HCT116 (cell line): Measurements from ENCODE around the gene TEF. TPM values are rescaled to one million over a fixed set of nuclear protein-coding genes. Genes with fewer than 3 reads are reported as not detected.

ENCODE experiments used
- ATAC-seq: fragments of 200-7000 bp; cut with Tn5 transposase; 2 replicates; pipeline ENCODE4 v1.9.1; 2020; ENCODE audit warnings: mild to moderate bottlenecking, moderate library complexity
- BruUV-seq: library from RNA; stranded (reverse); fragments of 400-500 nt; replicated peaks from 2 replicates; lab custom pipeline; 2021; lab: Mats Ljungman, UMichigan
- CTCF ChIA-PET: fragments of 300-600 bp; sonication (Branson Sonifier 250); formaldehyde crosslinking; loops from one replicate; lab custom pipeline; 2021; ENCODE audit warnings: antibody characterized with exemption; lab: Charles Lee
- POLR2A ChIA-PET: fragments of 300-600, 350-600 bp; sonication (Branson Sonifier 250); formaldehyde crosslinking; loops from one replicate; lab custom pipeline; 2021; ENCODE audit warnings: antibody characterized with exemption; lab: Charles Lee
- RAD21 ChIA-PET, 2 experiments: fragments of 300-600 bp; sonication (Branson Sonifier 250); formaldehyde crosslinking; loops; one replicate each; lab custom pipeline; 2023; ENCODE audit warnings: low total read pairs in 2 of 2; ENCODE audit not compliant: uncharacterized antibody in 2 of 2, unreplicated experiment in 2 of 2, low non-redundant PET in 1 of 2; lab: Charles Lee
- DNase-seq: peaks from one replicate; pipeline ENCODE4 v3.0.0-alpha.2; 2010; ENCODE audit warnings: low read depth, low spot score
- H2AFZ ChIP-seq: fragments of 200-600 bp; shearing (Covaris generic), sonication (generic); 2 replicates; pipeline ENCODE4 v1.6.1; 2017; ENCODE audit warnings: low read depth, mixed run types, mixed read lengths, antibody characterized with exemption, low read length; ENCODE audit not compliant: poor library complexity, severe bottlenecking
- H3K27ac ChIP-seq: 2 replicates; pipeline ENCODE4 v1.5.1; 2012; ENCODE audit warnings: low read depth, low read length
- H3K27me3 ChIP-seq: fragments of 200-600 bp; sonication (generic); 2 replicates; pipeline ENCODE4 v1.6.1; 2016; ENCODE audit warnings: mixed run types, low read length, mixed read lengths; ENCODE audit not compliant: insufficient read depth
- H3K36me3 ChIP-seq, 2 experiments: fragments of 200-500 bp in 1 of 2; fragments of 200-600 bp in 1 of 2; sonication (Bioruptor generic) in 1 of 2; sonication (generic) in 1 of 2; 2 replicates each; pipeline versions ENCODE4 v1.5.1 to v1.6.1; 2014 to 2016; ENCODE audit warnings: low read length in 2 of 2, inconsistent platforms in 1 of 2, mixed read lengths in 1 of 2, mixed run types in 1 of 2; ENCODE audit not compliant: insufficient read depth in 2 of 2, control insufficient read depth in 1 of 2
- H3K4me1 ChIP-seq, 2 experiments: fragments of 200-600 bp in 1 of 2; sonication (generic) in 1 of 2; 2 replicates each; pipeline versions ENCODE4 v1.5.1 to v1.6.1; 2012 to 2017; ENCODE audit warnings: low read length in 2 of 2, inconsistent platforms in 1 of 2, mild to moderate bottlenecking in 1 of 2, mixed read lengths in 1 of 2, mixed run types in 1 of 2, moderate library complexity in 1 of 2; ENCODE audit not compliant: insufficient read depth in 2 of 2, control insufficient read depth in 1 of 2
- H3K4me2 ChIP-seq: fragments of 200-600 bp; sonication (generic); 2 replicates; pipeline ENCODE4 v1.6.1; 2017; ENCODE audit warnings: mixed run types, low read length, mixed read lengths
- H3K4me3 ChIP-seq, 2 experiments: fragments of 200-600 bp in 1 of 2; sonication (generic) in 1 of 2; replicated peaks in 1 of 2; 2 replicates each; pipeline ENCODE4 v1.5.1; 2011 to 2016; ENCODE audit warnings: low read length in 2 of 2, control low read depth in 1 of 2, low read depth in 1 of 2, mild to moderate bottlenecking in 1 of 2, mixed read lengths in 1 of 2, mixed run types in 1 of 2
- H3K79me2 ChIP-seq: fragments of 200-600 bp; sonication (generic); 2 replicates; pipeline ENCODE4 v1.6.1; 2017; ENCODE audit warnings: mild to moderate bottlenecking, mixed run types, low read length, moderate library complexity, mixed read lengths; ENCODE audit not compliant: insufficient read depth
- H3K9ac ChIP-seq: fragments of 200-600 bp; sonication (generic); 2 replicates; pipeline ENCODE4 v1.6.1; 2016; ENCODE audit warnings: low read length, mixed read lengths
- H3K9me2 ChIP-seq: fragments of 200-600 bp; sonication (generic), shearing (Covaris generic); 2 replicates; pipeline ENCODE4 v1.6.1; 2017; ENCODE audit warnings: mixed run types, mild to moderate bottlenecking, moderate library complexity; ENCODE audit not compliant: insufficient read depth
- H3K9me3 ChIP-seq, 2 experiments: fragments of 200-500 bp in 1 of 2; fragments of 200-600 bp in 1 of 2; sonication (Bioruptor generic) in 1 of 2; sonication (generic) in 1 of 2; 2 replicates each; pipeline ENCODE4 v1.6.1; 2014 to 2017; ENCODE audit warnings: low read length in 2 of 2, mixed read lengths in 2 of 2, inconsistent platforms in 1 of 2, low read depth in 1 of 2, mild to moderate bottlenecking in 1 of 2, mixed run types in 1 of 2, moderate library complexity in 1 of 2; ENCODE audit not compliant: control insufficient read depth in 1 of 2, insufficient read depth in 1 of 2
- H4K20me1 ChIP-seq: fragments of 200-600 bp; sonication (generic), shearing (Covaris generic); 2 replicates; pipeline ENCODE4 v1.6.1; 2017; ENCODE audit warnings: mixed run types, mild to moderate bottlenecking, moderate library complexity; ENCODE audit not compliant: insufficient read depth
- ELF1 ChIP-seq: IDR thresholded peaks from 2 replicates; pipeline ENCODE4 v1.6.1; 2012; ENCODE audit warnings: low read depth, borderline replicate concordance
- MAX ChIP-seq: IDR thresholded peaks from 2 replicates; pipeline ENCODE4 v1.6.1; 2012
- POLR2AphosphoS5 ChIP-seq: IDR thresholded peaks from 2 replicates; pipeline ENCODE4 v1.6.1; 2011; ENCODE audit warnings: mild to moderate bottlenecking, low read depth, low read length, moderate library complexity
- RAD21 ChIP-seq: IDR thresholded peaks from 2 replicates; pipeline ENCODE4 v1.6.1; 2012; ENCODE audit warnings: low read depth, mild to moderate bottlenecking
- intact Hi-C: fragments of 100-400 bp; cut with micrococcal nuclease; formaldehyde crosslinking; loops from 2 replicates; pipeline ENCODE4 v1.10.0; 2022
- total RNA-seq: library from RNA; stranded (reverse); gene quantifications from one replicate; pipeline ENCODE4 v1.2.1, GENCODE V29; 2021; ENCODE audit not compliant: unreplicated experiment

Gene TEF
- total RNA-seq, 1 experiment from 2014 or later = 16.5 TPM

GRCh38 chr22:41410311-41410751 lies 28.6 kb downstream of the TEF start:
- TF ChIP-seq ELF1 (no peak), MAX (no peak), RAD21 (no peak)
- TF ChIP-seq, all 23 proteins: peak for 0
- no TSS peak for BruUV-seq

GRCh38 chr22:41411021-41411851 lies 29.5 kb downstream of the TEF start:
- POLR2A ChIA-PET = no interaction called here
- no peaks in the 10 kb centered on the region for H3K9me2 ChIP-seq
- no peak overlapping the region for H3K4me3 ChIP-seq
- no peaks in the 10 kb centered on the region for H3K27me3 ChIP-seq
- TF ChIP-seq MAX (no peak), POLR2AphosphoS5 (0 out of 2 replicates have a peak, but pooled peaks have one; percentile 17)
- TF ChIP-seq, all 23 proteins: peak for 1
- Histone ChIP-seq H3K79me2 (peaks cover 27% of the 10 kb centered on the region), H3K4me2 (no peak overlapping the region), H3K27ac (peak overlapping the region; percentile 8; the same call in 1 of the 2 replicates), H3K4me1 (peaks cover 9 to 34% of the 10 kb centered on the region in 2 experiments), H3K9ac (no peak overlapping the region), H3K9me3 (no peaks in the 10 kb centered on the region), H3K36me3 (no peaks in the 10 kb centered on the region), H4K20me1 (no peaks in the 10 kb centered on the region), H2AFZ (no peak overlapping the region)
- intact Hi-C loops = no loop called here
- DNase-seq = no peak
- BruUV-seq = no TSS peak
- RAD21 ChIA-PET = interaction anchor here in 1 of 2 experiments (0.6 kb wide), 1 partner anchor 216 kb away, joined by 4 read pairs; no protein-coding TSS in a partner anchor
- CTCF ChIA-PET = no interaction called here
- no peak for ATAC-seq

More at GRCh38 chr22:41410311-41410751, 28.6 kb downstream of the TEF start:
- Histone ChIP-seq H3K4me2 (no peak overlapping the region), H3K9me3 (no peaks in the 10 kb centered on the region), H3K9me2 (no peaks in the 10 kb centered on the region), H4K20me1 (no peaks in the 10 kb centered on the region), H3K27ac (no peak overlapping the region), H3K4me1 (peaks cover 9 to 29% of the 10 kb centered on the region in 2 experiments), H3K4me3 (no peak overlapping the region), H3K79me2 (peaks cover 22% of the 10 kb centered on the region), H3K27me3 (no peaks in the 10 kb centered on the region), H3K9ac (no peak overlapping the region), H3K36me3 (no peaks in the 10 kb centered on the region), H2AFZ (no peak overlapping the region)
- RAD21 ChIA-PET = no interaction called here
- no peak for DNase-seq
- intact Hi-C loops = no loop called here
- POLR2A ChIA-PET = interaction anchor here (0.5 kb wide), 1 partner anchor 29 kb away, joined by 3 read pairs; no protein-coding TSS in a partner anchor
- no peak for ATAC-seq
- CTCF ChIA-PET = interaction anchor here (1.1 kb wide), 1 partner anchor 107 kb away, joined by 3 read pairs; no protein-coding TSS in a partner anchor
